Psoas muscle (tissue), 8 donors: ENCODE results near the gene SUCO. TPM values are rescaled to one million over a fixed set of nuclear protein-coding genes. Genes with fewer than 3 reads are reported as not detected.

Experiments
- ATAC-seq, 4 donors: fragments of 200-7000 bp; cut with Tn5 transposase; one replicate each; pipeline ENCODE4 v1.9.1; 2020; ENCODE audit warnings: moderate library complexity in 3 of 4, mild to moderate bottlenecking in 2 of 4
- DNase-seq, 2 donors: peaks; one replicate each; pipeline ENCODE4 v3.0.0-alpha.2; 2020
- H3K27ac ChIP-seq: fragments of 200-600 bp; one replicate; pipeline ENCODE4 v1.8.0; 2022
- H3K27me3 ChIP-seq, 3 donors: fragments of 200-600 bp in 1 of 3; one replicate each; pipeline versions ENCODE4 v1.6.1 to v1.8.0; 2013 to 2022; ENCODE audit warnings: low read length in 2 of 3, mild to moderate bottlenecking in 2 of 3, moderate library complexity in 1 of 3; ENCODE audit not compliant: insufficient read depth in 3 of 3
- H3K36me3 ChIP-seq, 2 donors: fragments of 200-600 bp in 1 of 2; one replicate each; pipeline versions ENCODE4 v1.6.1 to v1.8.0; 2013 to 2022; ENCODE audit warnings: low read depth in 1 of 2, mild to moderate bottlenecking in 1 of 2, moderate library complexity in 1 of 2; ENCODE audit not compliant: insufficient read depth in 1 of 2
- H3K4me1 ChIP-seq: fragments of 200-600 bp; one replicate; pipeline ENCODE4 v1.8.0; 2022
- H3K4me3 ChIP-seq: fragments of 200-600 bp; one replicate; pipeline ENCODE4 v1.8.0; 2022; ENCODE audit warnings: mild to moderate bottlenecking
- H3K9me3 ChIP-seq: fragments of 200-600 bp; one replicate; pipeline ENCODE4 v1.8.0; 2022
- WGBS, 3 donors: extraction: QIAGEN DNeasy Blood & Tissue Kit; methylation state at CpG; one replicate each; pipeline versions ENCODE4 v1.1.6 to v1.1.7; 2013; 5-methylcytosine and 5-hydroxymethylcytosine counted together
- intact Hi-C, 2 donors: fragments of 100-400 bp; cut with DNase I; formaldehyde crosslinking; loops; one replicate each; pipeline versions ENCODE4 v1.11.0 to v1.14.2; 2022
- polyA plus RNA-seq, 3 donors: library from polyadenylated mRNA; stranded (reverse); fragments of 200-250 nt; gene quantifications; one replicate each; pipeline ENCODE4 v1.2.3, GENCODE V29; 2013
- total RNA-seq, 4 donors: library from RNA; stranded (reverse); fragmentation: NEBNext Ultra II Directional in 2 of 4; extraction: Animal tissue kit (Norgen Biotek cat#: 25700) in 2 of 4; gene quantifications; one replicate each; pipeline versions ENCODE4 v1.2.1 to v1.2.4, GENCODE V29; 2021 to 2023
- TF ChIP-seq, protein P1 (sequence below): fragments of 200-600 bp; IDR thresholded peaks from one replicate; pipeline ENCODE4 v1.8.0; 2022; ENCODE audit warnings: antibody characterized with exemption
- donor health status: healthy with polysubstance abuse.
- donor health status: DM: no; HTN: no; CAD: no; lungs with moderate emphysema.
- donor health status: Bipolar disorder and iron deficiency.
- donor health status: healthy.
- donor health status: DM: yes; HTN: yes; CAD: no.
- donor health status: DM: no; HTN: no; CAD: no.
- donor health status: DM: no; HTN: no; CAD: no.
- donor health status: DM: yes; HTN: yes; CAD: no.

Gene SUCO
- total and polyA plus RNA-seq, 7 donors, result 2.6 to 8.2 (median 6.2) TPM

DNA sequence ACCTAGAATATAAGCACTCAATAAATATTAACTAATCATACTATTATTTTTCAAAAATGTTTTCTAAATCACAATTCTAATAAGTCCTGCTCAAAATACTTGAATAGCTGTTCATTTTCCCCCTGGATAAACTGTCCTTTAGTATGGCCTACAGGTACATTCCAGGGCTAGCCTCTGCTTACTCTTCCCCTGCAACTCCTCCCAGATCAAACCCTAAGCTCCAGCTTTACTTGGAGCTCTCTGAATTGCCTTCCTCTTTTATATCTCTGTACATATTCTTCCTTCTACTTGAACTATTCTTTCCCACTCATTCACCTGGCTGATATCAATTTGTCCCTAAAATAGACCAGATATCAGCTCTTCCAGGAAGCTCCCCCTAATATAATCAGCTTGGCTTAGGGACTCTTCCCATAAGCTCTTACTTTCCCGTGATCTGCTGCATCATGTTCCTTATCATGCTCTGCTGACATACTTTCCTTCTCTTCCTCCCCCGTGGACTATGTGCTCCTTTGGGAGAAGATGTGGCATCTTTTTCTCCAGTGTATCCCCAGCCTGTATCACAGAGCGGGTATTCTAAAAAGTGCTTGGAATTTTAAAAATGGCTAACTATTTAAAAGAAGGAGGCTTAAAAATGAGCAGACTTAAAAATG, 46.0 kb upstream of the SUCO start:
- no peaks in the 10 kb centered on the region for H3K4me1 ChIP-seq
- intact Hi-C loops, result no loop called here
- 64 to 71% (median 67%) methylated on average over 3 of the region's 3 CpGs for WGBS, 3 donors
- H3K36me3 ChIP-seq, result no peaks in the 10 kb centered on the region
- no peak for DNase-seq
- no peak overlapping the region for H3K4me3 ChIP-seq
- TF ChIP-seq, protein P1, sequence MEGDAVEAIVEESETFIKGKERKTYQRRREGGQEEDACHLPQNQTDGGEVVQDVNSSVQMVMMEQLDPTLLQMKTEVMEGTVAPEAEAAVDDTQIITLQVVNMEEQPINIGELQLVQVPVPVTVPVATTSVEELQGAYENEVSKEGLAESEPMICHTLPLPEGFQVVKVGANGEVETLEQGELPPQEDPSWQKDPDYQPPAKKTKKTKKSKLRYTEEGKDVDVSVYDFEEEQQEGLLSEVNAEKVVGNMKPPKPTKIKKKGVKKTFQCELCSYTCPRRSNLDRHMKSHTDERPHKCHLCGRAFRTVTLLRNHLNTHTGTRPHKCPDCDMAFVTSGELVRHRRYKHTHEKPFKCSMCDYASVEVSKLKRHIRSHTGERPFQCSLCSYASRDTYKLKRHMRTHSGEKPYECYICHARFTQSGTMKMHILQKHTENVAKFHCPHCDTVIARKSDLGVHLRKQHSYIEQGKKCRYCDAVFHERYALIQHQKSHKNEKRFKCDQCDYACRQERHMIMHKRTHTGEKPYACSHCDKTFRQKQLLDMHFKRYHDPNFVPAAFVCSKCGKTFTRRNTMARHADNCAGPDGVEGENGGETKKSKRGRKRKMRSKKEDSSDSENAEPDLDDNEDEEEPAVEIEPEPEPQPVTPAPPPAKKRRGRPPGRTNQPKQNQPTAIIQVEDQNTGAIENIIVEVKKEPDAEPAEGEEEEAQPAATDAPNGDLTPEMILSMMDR, result no peak
- H3K9me3 ChIP-seq, result no peaks in the 10 kb centered on the region
- H3K27me3 ChIP-seq, result peaks cover 0 to 3% (median 0%) of the 10 kb centered on the region in 3 donors
- no peak for ATAC-seq
- H3K27ac ChIP-seq, result no peak overlapping the region

- H3K27ac ChIP-seq, result no peak overlapping the region
- intact Hi-C loops, result no loop called here
- 46 to 53% (median 51%) methylated on average over 4 of the region's 4 CpGs for WGBS, 3 donors
- ATAC-seq (no peak), DNase-seq (no peak)
- TF ChIP-seq, protein P1, result no peak
- peaks cover 0 to 3% (median 0%) of the 10 kb centered on the region in 3 donors for H3K27me3 ChIP-seq
- H3K36me3 ChIP-seq, result no peaks in the 10 kb centered on the region
- H3K4me3 ChIP-seq, result no peak overlapping the region
- no peaks in the 10 kb centered on the region for H3K9me3 ChIP-seq
- no peaks in the 10 kb centered on the region for H3K4me1 ChIP-seq
Measured at GRCh38 chr1:172487550-172487949, 45.4 kb upstream of the SUCO start.

- peaks cover 0 to 3% (median 0%) of the 10 kb centered on the region in 3 donors for H3K27me3 ChIP-seq
- no peaks in the 10 kb centered on the region for H3K4me1 ChIP-seq
- H3K9me3 ChIP-seq, result no peaks in the 10 kb centered on the region
- no peak overlapping the region for H3K27ac ChIP-seq
- DNase-seq (no peak), ATAC-seq (no peak)
- TF ChIP-seq, protein P1, result no peak
- intact Hi-C loops, result no loop called here
- no peak overlapping the region for H3K4me3 ChIP-seq
- H3K36me3 ChIP-seq, result no peaks in the 10 kb centered on the region
- WGBS, 3 donors, result 87 to 88% (median 88%) methylated on average over 3 of the region's 3 CpGs
Measured at GRCh38 chr1:172488393-172488792, 44.6 kb upstream of the SUCO start.

DNA sequence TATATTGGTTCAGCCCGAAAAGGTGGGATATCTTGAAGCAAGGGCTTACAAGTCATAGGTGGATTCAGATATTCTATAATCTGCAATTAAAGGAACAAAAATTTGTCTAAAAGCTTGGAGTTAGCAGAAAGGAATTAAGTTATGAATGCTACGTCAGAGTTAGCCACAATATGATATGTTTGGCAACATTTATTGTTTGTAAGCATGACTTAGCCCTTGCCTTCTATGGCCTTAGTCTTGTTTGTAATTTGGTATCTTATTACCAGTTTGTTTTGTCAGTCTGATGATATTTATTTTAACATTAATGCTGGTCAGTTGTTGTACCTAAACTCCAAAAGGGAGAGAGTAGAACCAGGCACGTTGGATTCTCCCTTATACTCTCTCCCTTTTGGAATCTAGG, 43.1 kb upstream of the SUCO start:
- Histone ChIP-seq H3K9me3 (no peaks in the 10 kb centered on the region), H3K36me3 (no peaks in the 10 kb centered on the region), H3K27ac (no peak overlapping the region), H3K4me3 (no peak overlapping the region), H3K27me3 (peaks cover 0 to 3% (median 0%) of the 10 kb centered on the region in 3 donors), H3K4me1 (no peaks in the 10 kb centered on the region)
- DNase-seq (no peak), ATAC-seq (no peak)
- intact Hi-C loops, result no loop called here
- TF ChIP-seq, protein P1, result no peak
- WGBS, 3 donors, result 71 to 84% (median 82%) methylated on average over 3 of the region's 3 CpGs

DNA sequence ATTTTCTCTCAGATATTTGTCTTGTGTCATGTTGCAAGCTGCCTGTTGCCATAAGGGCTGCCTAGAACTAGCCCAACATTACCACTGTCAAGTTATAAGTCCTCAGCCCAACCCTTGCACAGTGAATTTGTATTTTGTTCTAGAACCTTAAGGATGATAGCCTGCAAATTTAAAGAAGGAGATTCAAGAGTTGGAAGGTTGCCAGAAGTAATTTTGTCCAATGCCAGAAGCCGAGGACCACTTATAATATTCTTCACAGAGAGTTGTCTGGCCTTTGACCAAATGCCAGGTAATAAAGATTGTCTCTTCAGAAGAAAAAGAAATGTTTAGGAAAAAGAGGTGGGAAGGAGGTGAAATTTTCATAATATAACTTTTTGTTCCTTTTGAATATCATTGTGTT, 40.5 kb upstream of the SUCO start:
- Histone ChIP-seq H3K4me3 (no peak overlapping the region), H3K36me3 (no peaks in the 10 kb centered on the region), H3K4me1 (no peaks in the 10 kb centered on the region), H3K27ac (no peak overlapping the region), H3K9me3 (no peaks in the 10 kb centered on the region), H3K27me3 (peaks cover 0 to 3% (median 0%) of the 10 kb centered on the region in 3 donors)
- TF ChIP-seq, protein P1, result no peak
- no peak for DNase-seq
- intact Hi-C loops, result no loop called here
- 61 to 75% (median 71%) methylated on average over 1 of the region's 1 CpG for WGBS, 3 donors
- ATAC-seq, result no peak
